Right ventricle myocardium inferior (tissue), 1 donor: ENCODE data around the gene USP19. TPM values are rescaled to one million over a fixed set of nuclear protein-coding genes. Genes with fewer than 3 reads are reported as not detected.

Experiments used
- ATAC-seq: fragments of 200-7000 bp; cut with Tn5 transposase; one replicate; pipeline ENCODE4 v1.9.1; 2020; ENCODE audit warnings: mild to moderate bottlenecking, moderate library complexity
- DNase-seq: peaks from one replicate; pipeline ENCODE4 v3.0.0; 2021; ENCODE audit errors: missing footprints
- intact Hi-C: fragments of 100-400 bp; cut with DNase I; formaldehyde crosslinking; loops from one replicate; pipeline ENCODE4 v1.11.0; 2022
- total RNA-seq: library from RNA; stranded (reverse); fragmentation: NEBNext Ultra II Directional; extraction: Animal tissue kit (Norgen Biotek cat#: 25700); gene quantifications from one replicate; pipeline ENCODE4 v1.2.1, GENCODE V29; 2021
- donor health status: DM: no; HTN: yes; CAD: no; lungs with severe emphysema.

The USP19 gene
- total RNA-seq, 1 donor from 2014 or later: 54.0 TPM

- DNase-seq: no peak
- no peak for ATAC-seq
- intact Hi-C loops: no loop called here
Observed at GRCh38 chr3:49112262-49112661, 8.4 kb downstream of the USP19 start.

- intact Hi-C loops: no loop called here
- DNase-seq (no peak), ATAC-seq (no peak)
Observed at GRCh38 chr3:49111347-49111746, 9.3 kb downstream of the USP19 start.

GRCh38 chr3:49110780-49111179 is 9.8 kb downstream of the USP19 start:
- no peak for ATAC-seq
- no peak for DNase-seq
- intact Hi-C loops: no loop called here

GRCh38 chr3:49108346-49108745 is 12.3 kb downstream of the USP19 start:
- DNase-seq (no peak), ATAC-seq (no peak)
- intact Hi-C loops: no loop called here

GRCh38 chr3:49104427-49105291 is 16.0 kb downstream of the USP19 start, which contains the start of gene QARS1:
Gene QARS1 (minus strand): TSS chr3:49104757. CDS start chr3:49104733, 24 bp downstream.
- ATAC-seq (peak; percentile 98), DNase-seq (peak; percentile 96)
- intact Hi-C loops: no loop called here

- no peak for ATAC-seq
- intact Hi-C loops: no loop called here
- DNase-seq: no peak
Observed at GRCh38 chr3:49104052-49104426, 16.6 kb downstream of the USP19 start.

GRCh38 chr3:49100046-49100615 is 20.5 kb downstream of the USP19 start:
- intact Hi-C loops: no loop called here
- DNase-seq (no peak), ATAC-seq (no peak)

GRCh38 chr3:49098910-49099630 is 21.6 kb downstream of the USP19 start:
- DNase-seq: no peak
- intact Hi-C loops: no loop called here
- no peak for ATAC-seq

- no peak for ATAC-seq
- DNase-seq: no peak
- intact Hi-C loops: no loop called here
Observed at GRCh38 chr3:49098429-49098828, 22.2 kb downstream of the USP19 start.

- ATAC-seq: peak; percentile 94
- intact Hi-C loops: loop anchor here (1.0 to 5.0 kb wide), 3 partner anchors 39 to 318 kb away; partner anchors contain the start of genes LAMB2, NDUFAF3 and TCTA
Observed at GRCh38 chr3:49093853-49094767, 26.5 kb downstream of the USP19 start, which contains the start of gene QRICH1. Gene QRICH1 (minus strand): TSS chr3:49094071. CDS start chr3:49077017, 17,054 bp downstream.

GRCh38 chr3:49092938-49093852 is 27.4 kb downstream of the USP19 start:
- peak; percentile 92 for DNase-seq
- intact Hi-C loops: loop anchor here (1.0 to 5.0 kb wide), 2 partner anchors 71 to 319 kb away; partner anchors contain the start of genes NDUFAF3 and TCTA
- peak; percentile 45 for ATAC-seq

More at GRCh38 chr3:49093853-49094767, 26.5 kb downstream of the USP19 start, which contains the start of gene QRICH1:
- peak; percentile 98 for DNase-seq

GRCh38 chr3:49081429-49081828 is 39.2 kb downstream of the USP19 start:
- intact Hi-C loops: no loop called here
- DNase-seq (no peak), ATAC-seq (no peak)

- DNase-seq (no peak), ATAC-seq (no peak)
- intact Hi-C loops: no loop called here
Observed at GRCh38 chr3:49079270-49079669, 41.4 kb downstream of the USP19 start.

GRCh38 chr3:49076646-49077045 is 44.0 kb downstream of the USP19 start:
- intact Hi-C loops: no loop called here
- DNase-seq (no peak), ATAC-seq (no peak)

GRCh38 chr3:49076116-49076515 is 44.5 kb downstream of the USP19 start:
- ATAC-seq: no peak
- no peak for DNase-seq
- intact Hi-C loops: no loop called here
